Measurements from ENCODE around the gene ETFA.
A peak's percentile ranks its signal among the peaks of the same experiment; 100 is the strongest.

Gene ETFA

DNA sequence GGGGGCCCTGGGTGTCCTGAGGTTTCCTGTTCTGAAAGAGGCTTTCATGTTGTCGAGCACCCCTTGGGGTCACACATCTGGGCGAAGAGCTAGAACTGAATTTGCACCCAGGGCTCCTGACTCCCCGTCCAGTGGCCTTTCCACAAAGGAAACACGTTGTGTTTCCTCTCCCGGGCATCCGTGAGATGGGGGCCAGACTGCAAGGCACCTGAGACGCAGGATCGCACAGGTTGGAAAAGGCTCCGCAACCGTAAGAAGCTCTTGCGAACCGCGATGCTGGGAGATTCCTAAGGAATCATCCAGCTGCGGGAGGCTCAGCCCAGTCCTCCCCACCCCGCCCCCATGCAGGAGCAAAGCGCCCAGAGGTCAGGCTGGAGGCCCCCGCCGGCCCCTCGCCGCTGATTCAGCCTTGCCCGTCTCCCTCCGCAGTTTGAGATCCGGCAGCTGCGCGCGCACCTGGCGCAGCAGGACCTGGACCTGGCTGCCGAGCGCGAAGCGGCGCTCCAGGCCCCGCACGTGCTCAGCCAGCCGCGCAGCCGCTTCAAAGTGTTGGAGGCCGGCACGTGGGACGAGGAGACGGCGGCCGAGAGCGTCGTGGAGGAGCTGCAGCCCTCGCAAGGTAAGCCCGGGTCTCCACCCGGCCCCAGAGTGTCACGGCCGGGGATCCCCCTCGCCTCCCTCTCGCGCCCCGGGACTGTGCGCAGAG, 119.6 kb downstream of the ETFA start:
- DNase-seq = no peak

DNA sequence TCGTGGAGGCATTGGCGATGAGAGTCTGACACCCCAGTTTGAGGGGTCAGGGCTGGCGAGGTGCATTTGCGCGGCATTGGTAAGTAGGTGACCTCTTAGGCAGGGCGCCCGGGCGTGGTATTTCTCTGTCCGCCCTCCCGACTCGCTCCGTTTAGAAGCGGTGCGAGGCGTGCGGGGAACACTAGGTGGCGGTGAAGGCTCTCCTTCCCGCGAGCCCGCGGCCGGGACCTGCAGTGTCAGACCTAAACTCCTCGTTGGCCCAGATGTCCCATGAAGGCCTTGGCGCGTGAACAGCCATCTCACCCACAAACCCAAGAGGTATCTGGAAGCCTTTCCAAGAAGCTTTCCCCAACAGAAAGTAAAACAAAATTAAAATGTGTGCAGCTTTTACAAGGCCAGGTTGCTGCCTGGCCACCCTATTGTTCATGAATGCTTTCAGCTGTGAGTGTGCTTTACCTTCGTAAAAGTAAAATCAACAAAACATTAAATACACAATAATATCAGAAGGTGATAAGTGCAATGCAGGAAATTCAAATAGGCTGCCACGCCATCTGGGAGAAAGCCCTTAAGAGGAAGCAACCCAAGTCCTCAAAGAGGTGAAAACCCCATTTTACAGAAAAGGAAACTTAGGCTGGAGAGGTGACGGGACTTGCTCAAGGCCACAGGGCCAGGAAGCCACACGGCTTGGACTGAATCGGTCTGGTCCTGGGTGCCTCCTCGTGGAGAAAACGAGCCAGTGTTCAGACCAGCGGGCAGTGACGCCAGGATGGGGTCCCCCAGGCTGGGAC, 120.3 kb downstream of the ETFA start:
- peak; percentile 49 for DNase-seq

DNA sequence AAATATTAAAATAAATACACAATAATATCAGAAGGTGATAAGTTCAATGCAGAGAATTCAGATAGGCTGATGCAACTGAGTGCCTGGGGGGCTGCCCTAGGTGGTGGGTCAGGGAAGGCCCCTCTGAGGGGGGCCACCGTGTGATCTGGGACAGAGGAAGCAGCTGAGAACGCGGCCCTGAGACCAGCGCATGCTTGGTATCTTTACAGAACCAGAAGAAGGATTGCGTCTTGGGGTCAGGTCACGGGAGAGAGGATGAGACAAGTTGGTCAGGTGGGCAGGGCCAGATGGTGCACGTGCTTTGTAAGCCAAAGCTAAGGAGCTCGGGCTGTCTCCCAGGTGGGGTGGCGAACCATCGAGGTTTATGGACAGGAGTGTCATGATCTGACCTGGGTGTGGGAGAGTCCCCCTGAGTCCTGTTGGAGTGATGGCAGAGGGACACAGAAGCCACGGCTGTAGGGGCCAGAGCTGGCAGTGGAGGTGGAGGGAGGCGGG, 121.2 kb downstream of the ETFA start:
- DNase-seq = no peak

DNA sequence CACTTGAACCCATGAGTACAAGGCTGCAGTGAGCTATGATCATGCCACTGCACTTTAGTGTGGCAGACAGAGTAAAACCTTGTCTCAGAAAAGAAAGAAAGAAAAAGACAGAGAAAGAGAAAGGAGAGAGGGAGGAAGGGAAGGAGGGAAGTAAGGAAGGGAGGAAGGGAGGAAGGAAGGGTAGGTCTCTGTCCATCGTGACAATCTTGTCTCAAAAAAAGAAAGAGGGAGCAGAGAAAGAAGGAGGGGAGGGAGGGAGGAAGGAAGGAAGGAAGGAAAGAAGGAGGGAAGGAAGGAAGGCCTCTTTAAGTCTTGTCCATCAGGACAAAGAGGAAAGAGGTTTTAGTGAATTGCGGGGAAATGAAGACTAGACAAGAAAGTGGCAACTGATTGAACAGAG, 122.2 kb downstream of the ETFA start:
- DNase-seq = no peak

DNA sequence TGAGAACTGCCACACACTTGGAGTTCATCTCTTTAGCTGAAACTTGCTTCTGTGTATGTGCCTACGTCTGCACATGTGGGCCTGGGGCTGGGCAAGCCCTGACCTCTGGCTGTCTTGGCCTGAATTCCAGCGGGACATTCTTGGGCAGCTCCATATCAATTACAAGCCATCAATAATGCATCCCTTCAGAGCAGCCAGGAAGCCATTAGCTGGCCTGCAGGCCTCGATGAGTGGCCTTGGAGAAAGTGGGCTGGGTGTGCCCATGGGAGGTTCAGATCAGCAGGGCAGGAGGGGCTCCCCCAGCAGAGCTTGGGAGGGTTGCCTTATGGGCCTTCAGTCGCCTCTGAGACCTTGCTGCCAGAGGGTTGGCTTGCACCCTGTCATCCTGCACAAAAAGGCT, 124.1 kb downstream of the ETFA start:
- DNase-seq = no peak

DNA sequence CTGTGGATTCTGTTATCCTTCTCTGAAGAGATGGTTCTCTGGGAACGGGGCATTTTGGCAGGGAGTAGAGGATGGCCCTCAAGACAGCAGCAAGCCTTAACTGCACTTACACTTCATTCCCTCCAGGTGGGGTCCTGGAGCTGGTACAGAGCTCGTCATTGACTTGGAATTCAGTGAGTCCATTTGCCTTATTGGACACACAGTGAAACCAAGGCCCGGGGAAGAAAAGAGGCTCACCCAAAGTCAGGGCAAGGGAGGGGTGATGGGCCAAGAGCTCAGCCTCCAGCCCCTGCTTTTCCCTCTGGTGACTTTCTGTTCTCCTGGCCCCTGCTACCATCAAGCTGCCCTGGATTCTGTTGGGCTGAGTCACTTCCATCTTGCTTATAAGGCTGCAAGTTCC, 125.6 kb downstream of the ETFA start:
- DNase-seq = peak; percentile 12

DNA sequence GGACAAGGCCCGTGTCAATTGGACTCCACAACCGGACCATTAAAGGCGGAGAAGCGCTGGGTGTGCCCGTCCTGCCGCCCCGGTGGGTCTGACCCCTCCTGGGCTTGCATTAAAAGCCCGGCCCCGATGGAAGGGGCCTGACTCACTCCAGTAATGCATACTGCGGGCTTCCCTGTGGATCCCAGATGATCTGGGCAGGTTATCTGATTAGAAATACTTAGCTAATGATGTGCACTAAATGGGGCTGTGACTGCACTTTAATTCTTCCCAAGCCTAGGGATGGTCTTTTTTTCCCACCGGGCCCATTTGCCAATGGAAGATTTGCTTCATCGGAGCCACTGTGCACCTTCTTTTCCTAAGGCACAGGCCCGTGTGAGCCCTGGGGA, 126.6 kb downstream of the ETFA start:
- no peak for DNase-seq

DNA sequence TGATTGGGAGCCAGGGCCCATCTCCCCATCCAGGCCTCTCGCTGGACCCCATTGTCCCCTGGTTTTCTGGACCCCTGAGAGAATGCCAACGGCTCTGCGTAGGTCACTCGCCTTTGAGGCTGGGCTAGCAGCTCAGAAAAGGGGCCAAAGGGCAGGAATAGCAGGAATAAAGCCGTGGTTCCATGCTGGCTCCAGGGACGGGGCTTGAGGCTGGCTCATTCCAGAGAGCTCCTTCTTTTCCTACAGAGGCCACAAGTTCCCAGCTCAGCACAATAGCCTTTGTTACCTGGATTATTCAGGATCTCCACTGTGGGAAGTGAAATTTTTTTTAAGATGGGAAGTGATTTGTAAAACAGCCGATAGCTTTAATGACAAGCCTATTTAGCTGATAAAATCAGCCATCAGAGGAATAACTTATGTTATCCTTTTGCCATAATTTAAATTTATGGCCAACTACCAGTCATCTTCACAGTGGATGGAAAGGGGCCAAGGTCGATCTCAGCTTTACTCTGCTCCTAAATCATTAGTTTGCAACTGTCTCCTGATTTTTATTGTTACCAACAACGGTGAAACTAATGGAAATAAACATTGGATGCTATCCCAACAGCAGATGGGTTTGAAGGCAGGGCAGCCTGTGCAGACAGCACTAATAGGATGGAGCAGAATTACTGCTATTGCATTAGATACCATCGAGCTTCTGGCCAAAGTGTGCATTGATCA, 127.2 kb downstream of the ETFA start:
- no peak for DNase-seq

DNA sequence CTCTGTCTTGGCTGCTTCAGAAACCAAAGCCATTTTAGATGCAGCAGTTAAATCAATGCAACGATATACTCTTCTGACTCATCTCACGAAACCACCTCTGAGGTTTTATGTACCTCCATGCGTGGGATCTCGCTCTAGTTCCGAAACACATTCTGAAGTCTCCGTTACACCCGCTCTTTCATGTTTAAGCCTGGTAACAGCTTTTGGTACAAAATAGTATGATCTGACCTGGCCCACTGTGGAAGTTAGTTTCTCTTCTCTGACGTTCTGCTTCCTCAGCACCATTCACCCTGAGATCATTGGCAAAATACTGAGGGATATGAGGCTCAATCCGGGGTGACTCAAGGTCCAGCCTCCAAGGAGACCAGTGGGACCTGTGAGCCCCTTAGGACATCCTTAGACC, 129.6 kb downstream of the ETFA start:
- DNase-seq = peak; percentile 6

DNA sequence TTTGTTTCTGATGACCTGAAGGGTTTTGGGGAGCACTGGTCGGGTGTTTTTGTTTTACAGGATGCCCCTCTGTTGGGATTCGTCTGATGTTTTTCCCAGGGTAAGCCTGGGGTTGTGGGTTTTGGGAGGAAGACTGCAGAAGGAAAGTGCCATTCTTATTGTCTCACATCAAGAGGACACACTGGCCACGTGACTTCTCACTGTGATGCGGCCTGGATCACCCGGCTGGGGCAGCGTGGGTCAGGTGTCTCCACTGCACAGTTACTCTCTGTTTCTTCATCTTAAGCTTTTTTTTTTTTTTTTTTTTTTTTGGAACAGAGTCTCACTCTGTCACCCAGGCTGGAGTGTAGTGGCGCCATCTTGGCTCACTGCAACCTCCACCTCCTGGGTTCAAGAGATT, 130.9 kb downstream of the ETFA start:
- no peak for DNase-seq

DNA sequence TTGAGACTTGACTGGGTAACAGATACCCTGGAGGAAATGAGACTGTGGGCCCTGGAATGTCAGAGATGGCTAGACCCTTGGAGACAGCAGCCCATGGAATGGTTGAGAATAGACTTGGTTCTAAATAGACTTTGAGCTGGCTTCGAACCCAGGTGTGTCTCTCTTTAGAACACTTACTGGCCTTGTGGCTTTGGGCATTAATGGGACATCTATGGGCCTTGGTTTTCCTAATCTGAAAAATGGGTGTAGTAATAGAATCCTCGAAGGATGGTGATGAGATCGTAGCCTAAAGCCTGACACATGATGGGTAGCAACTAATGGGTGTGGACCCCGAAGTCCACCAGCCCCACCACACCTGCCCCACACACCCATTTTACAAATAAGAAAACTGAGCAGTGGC, 132.2 kb downstream of the ETFA start:
- no peak for DNase-seq

DNA sequence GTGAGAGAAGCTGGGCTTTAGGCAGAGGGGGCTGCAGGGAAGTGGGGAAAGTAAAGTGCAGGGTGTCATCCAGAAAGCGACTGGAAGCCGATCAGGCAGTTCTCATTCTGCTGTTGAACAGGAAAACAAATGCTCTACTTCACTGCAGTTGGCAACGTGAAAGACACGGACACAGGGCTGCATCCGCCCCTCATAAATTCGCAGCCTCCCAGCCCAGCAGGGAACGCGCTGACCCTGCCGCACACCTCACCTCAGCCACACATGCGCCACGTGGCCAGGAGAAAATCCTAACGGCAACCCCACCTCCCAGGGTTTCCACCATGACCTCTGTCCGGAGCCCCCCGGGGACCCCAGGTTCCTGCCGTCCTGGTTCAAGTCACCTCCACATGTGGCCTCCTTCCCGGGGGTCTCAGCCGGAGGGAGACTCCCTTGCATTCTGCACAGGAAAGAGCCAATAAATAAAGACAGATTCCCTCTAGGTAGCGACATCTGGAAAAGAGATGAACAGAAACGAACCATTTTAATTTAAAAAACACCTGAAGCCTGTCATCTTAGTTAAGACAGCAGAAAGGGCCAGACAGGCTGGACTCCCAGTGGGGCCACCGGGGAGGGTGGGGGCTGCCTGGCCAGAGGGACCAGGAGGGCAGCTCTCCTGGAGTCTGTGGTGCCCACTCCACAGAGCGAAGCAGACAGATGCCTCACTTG, 132.8 kb downstream of the ETFA start:
- no peak for DNase-seq

DNA sequence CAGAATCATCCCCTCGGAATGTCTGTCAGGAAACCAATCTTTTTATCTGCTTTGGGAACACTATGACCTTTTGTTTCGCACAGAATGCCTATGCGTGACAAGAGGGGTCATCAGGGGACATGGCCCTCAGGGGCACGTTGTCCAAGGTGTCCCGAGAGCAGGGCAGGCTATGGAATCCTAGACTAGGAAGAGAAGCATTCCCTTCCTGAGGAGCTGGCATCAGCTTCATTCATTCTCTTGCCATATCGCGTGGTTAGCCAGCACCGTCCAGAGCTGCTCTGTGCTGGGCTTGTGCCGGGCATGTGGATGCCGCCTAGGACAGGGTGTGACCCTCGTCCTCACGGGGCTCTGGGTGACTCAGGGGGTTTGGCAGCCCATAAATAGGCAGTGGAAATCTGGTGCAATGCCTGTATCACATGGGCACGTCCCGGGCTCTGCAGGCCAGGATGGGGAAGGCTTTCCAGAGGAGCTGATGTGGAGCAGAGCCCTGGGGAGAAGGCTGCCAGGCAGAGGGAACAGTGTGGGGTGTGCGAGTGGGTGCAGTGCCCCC, 133.7 kb downstream of the ETFA start:
- DNase-seq = no peak

DNA sequence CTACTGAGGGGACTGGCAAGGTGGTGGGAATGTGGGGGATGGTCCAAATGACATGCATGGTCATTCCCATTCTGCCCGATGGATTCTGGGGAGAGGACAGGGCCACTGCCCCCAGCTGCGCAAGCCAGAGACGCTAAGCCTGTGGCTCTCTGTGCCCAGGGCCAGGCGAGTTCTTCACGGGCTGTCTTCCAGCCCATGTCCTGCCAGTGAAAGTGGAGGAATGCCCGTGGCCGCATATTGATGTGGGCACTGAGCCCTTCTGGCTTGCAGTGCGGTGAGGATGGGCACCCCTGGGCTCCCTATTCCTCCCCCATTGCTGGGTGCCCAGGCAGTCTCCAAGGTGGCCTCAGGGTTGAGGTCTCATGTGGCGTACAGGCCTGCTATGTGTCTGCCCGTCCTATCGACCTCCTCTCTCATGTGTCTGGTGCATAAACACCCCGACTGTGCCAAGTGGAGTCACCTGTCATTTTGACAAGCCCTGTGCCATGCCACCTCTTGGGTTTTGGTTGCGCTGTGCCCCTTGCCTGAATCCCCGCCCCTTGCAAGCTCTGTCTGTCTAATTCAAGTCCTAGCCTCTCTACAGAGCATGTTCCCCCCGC, 134.7 kb downstream of the ETFA start:
- no peak for DNase-seq

DNA sequence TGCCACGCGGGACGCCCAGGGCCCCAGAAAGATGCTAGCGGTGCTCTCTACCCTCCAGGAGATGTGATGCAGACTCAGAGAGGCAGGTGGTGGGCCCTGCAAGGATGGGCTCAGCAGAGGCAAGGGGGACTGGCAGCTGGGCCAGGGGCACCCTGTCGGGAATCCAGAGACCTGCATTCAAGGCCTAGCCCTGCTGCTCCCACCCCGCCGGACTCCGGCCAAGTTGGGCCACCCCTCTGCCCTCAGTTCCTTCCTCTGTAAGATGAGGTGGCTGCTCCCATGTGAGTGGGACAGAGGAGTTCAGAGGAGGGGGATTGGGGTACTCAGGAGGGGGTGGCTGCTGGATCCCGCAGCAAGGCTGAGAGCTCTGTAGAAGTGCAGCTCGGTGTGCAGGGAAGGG, 135.2 kb downstream of the ETFA start:
- DNase-seq = no peak

DNA sequence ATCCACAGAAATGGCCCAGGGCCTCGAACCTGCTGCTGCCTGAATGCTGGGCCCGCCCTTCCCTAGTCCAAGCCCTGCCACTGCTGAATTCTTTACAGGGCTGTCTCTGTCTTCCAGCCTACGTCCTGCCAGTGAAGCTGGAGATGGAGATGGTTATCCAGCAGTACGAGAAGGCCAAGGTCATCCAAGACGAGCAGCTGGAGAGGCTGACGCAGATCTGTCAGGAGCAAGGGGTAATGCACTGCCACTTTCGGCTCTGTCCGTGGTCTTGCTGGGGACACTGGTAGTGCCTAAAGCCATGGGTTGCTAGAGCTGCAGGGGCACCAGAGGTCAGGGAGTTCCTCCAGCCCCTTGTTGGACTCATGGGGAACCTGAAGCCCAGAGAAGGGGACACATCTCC, 135.8 kb downstream of the ETFA start:
- no peak for DNase-seq

DNA sequence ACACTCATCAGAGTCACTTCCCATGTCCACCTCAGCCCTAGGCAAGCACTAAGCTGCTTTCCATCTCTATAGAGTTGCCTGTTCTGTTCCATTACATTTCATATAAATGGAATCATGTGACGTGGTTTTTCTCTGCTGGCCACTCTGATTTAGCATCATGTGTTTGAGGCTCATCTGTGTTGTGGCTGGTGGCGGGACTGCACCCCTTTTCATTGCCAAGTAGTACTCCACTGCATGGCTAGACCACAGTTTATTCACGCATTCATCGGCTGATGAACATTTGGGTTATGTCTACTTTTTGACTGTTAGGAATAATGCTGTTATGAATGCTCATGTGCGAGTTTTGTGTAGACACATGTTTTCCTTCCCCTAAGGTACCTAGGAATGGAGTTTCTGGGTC, 136.6 kb downstream of the ETFA start:
- no peak for DNase-seq

DNA sequence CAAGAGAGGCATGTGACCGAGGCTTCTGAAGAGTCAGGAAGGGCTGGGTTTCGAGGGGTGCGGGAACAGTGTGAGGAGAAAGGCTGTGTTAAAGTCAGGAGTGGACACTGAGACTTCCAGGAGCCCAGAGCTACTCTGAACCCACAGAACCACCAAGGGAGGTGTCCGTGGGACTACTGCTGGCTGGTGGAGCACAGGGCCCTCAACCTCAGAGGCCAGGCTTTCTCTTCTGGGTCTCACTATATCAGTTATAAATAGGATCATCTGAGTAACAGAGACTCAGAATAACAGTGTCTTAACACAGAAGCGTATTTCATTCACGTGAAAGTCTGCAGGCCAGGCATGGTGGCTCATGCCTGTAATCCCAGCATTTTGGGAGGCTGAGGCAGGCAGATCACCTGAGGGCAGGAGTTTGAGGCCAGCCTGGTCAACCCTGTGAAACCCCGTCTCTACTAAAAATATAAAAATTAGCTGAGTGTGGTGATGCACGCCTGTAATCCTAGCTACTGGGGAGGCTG, 137.9 kb downstream of the ETFA start:
- no peak for DNase-seq

DNA sequence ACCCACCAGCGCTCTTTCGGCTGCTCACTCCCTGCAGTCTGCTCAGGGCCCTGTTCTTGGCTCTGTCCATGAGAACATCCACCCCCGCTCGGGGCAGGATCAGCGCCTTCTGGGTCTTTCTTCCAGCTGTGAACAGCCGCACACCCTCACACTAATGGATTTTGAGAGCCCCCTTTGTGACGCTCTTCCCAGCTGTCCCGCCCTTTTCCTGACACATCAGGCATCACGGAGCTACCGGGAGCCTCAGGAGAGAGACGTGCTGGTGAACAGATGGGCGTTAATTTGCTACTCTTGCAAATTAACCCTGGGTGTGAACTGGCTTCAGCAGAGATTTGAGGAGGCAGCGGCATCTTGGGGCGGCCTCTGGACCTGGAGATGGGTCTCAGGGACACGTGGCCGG, 138.5 kb downstream of the ETFA start:
- DNase-seq = no peak

DNA sequence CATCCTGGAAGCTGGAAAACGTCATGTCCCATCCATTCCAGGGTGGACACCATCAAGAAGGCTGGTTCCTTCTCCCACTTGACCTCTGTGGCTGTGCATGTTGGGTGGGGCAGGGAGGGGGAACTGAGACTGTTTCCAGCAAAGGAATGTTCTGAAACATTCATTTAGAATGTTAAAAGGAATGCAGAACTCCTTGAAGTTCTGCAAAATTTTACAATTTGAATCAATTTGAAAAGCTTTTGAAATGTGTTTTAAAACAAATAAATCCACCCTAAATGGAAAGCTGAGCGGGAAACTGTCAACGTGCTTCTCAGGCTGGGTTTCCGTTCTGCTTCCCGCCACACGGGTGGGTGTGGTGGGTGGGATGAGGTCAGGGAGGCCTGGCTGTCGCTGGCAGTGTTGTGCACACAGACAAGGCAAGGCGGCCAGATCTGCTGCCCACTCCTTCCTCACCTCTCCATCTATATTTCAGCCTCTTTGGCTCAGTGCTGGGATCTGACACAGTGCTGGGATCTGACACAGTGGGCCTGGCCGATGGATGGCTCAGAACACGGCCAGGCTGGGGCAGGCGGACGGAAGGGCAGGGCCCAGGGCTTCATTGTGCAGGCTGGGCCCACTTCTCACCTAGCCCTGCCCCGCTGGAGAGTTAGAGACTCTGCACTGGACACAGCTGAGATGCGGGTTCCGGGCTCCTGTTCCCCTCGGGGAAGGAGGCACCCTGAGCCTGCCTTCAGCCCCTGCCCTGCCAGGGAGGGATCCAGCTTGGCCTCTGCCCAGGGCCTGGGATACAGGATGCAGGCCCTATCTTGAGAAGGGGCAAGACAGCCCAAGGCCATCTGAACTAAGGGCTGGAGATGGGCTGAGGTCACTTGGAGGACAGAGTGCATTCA, 141.1 kb downstream of the ETFA start:
- DNase-seq = no peak

DNA sequence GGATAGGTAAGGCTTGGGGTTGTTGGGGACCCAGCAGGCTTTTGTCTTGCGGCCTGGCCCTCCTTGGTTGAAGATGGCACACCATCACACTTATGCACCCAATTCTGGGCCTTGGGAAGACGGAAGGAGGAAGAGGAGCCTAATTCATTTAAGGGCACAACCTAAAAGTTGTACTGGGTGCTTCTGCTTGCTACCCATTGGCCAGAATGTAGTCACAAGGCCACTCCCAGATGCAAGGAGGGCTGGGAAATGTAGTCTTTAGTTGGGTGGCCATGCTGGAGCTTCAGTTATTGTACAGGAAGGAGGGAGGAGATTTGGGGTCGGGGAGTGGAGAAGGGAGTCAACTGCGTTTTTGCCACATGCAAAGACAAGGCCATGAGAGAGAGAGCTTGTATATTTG, 142.3 kb downstream of the ETFA start:
- DNase-seq = no peak
